T-cell (primary cell): ENCODE data around the gene RDH16. TPM values are rescaled to one million over a fixed set of nuclear protein-coding genes. Genes with fewer than 3 reads are reported as not detected.
"Not testable (repeated sequence)": the region's sequence is repeated elsewhere in the genome, so short reads cannot be mapped to it uniquely, and the experiment has no call there.

Experiments used
- ATAC-seq, 4 experiments: fragments of 200-7000 bp in 3 of 4; fragments of 150-1000 bp in 1 of 4; cut with Tn5 transposase; replicated peaks in 1 of 4; 1 replicate in 3 of 4; 2 replicates in 1 of 4; pipeline ENCODE4 v1.10.0; 2021; ENCODE audit warnings: moderate library complexity in 3 of 4, mild to moderate bottlenecking in 2 of 4, moderate number of reproducible peaks in 1 of 4
- CTCF ChIA-PET, 2 donors: fragments of 300-600 bp; sonication (Branson Sonifier 250); formaldehyde crosslinking; loops; one replicate each; lab custom pipeline; 2022; ENCODE audit warnings: antibody characterized with exemption in 2 of 2; lab: Charles Lee
- POLR2A ChIA-PET, 2 donors: fragments of 300-600 bp; sonication (Branson Sonifier 250); formaldehyde crosslinking; loops; one replicate each; lab custom pipeline; 2022; ENCODE audit warnings: antibody characterized with exemption in 2 of 2; lab: Charles Lee
- DNase-seq, 35 experiments: peaks; one replicate each; pipeline versions ENCODE4 v3.0.0 to v3.0.0-alpha.2; 2013 to 2023
- H3K27ac ChIP-seq: one replicate; pipeline ENCODE4 v1.5.1; 2013; ENCODE audit warnings: low read length
- H3K27me3 ChIP-seq, 2 experiments: replicated peaks in 1 of 2; 1 replicate in 1 of 2; 2 replicates in 1 of 2; pipeline versions ENCODE4 v1.6.1 to v1.7.0; 2013; ENCODE audit warnings: low read length in 1 of 2, mixed read lengths in 1 of 2; ENCODE audit not compliant: control insufficient read depth in 2 of 2, insufficient read depth in 2 of 2; ENCODE audit errors: extremely low read depth in 1 of 2
- H3K36me3 ChIP-seq, 2 donors: 1 replicate in 1 of 2; 2 replicates in 1 of 2; pipeline versions ENCODE4 v1.6.1 to v1.7.0; 2013; ENCODE audit warnings: low read length in 1 of 2; ENCODE audit not compliant: control insufficient read depth in 2 of 2, insufficient read depth in 1 of 2; ENCODE audit errors: extremely low read depth in 1 of 2
- H3K4me1 ChIP-seq, 2 experiments: 1 replicate in 1 of 2; 2 replicates in 1 of 2; pipeline versions ENCODE4 v1.6.1 to v1.7.0; 2013; ENCODE audit warnings: low read length in 2 of 2, mixed read lengths in 1 of 2; ENCODE audit not compliant: insufficient read depth in 2 of 2, control insufficient read depth in 1 of 2; ENCODE audit errors: extremely low read depth in 1 of 2
- H3K4me3 ChIP-seq, 2 donors: 1 replicate in 1 of 2; 2 replicates in 1 of 2; pipeline versions ENCODE4 v1.5.1 to v1.7.0; 2013; ENCODE audit warnings: mild to moderate bottlenecking in 2 of 2, low read length in 1 of 2, moderate library complexity in 1 of 2; ENCODE audit not compliant: control insufficient read depth in 1 of 2; ENCODE audit errors: extremely low read depth in 1 of 2
- H3K9me3 ChIP-seq: 2 replicates; pipeline ENCODE4 v1.7.0; 2013
- H3K27ac Mint-ChIP-seq, 2 donors: one replicate each; pipeline ENCODE4 v1.8.0; 2020 to 2021; ENCODE audit warnings: mild to moderate bottlenecking in 2 of 2, mixed read lengths in 2 of 2
- H3K27me3 Mint-ChIP-seq, 2 donors: one replicate each; pipeline ENCODE4 v1.8.0; 2021 to 2022; ENCODE audit warnings: mixed read lengths in 2 of 2
- H3K36me3 Mint-ChIP-seq: one replicate; pipeline ENCODE4 v1.8.0; 2021; ENCODE audit warnings: mixed read lengths
- H3K4me1 Mint-ChIP-seq, 3 donors: one replicate each; pipeline ENCODE4 v1.8.0; 2020 to 2022; ENCODE audit warnings: mixed read lengths in 3 of 3, mild to moderate bottlenecking in 1 of 3
- H3K4me3 Mint-ChIP-seq, 3 donors: one replicate each; pipeline ENCODE4 v1.8.0; 2020 to 2022; ENCODE audit warnings: mild to moderate bottlenecking in 3 of 3, mixed read lengths in 3 of 3, moderate library complexity in 3 of 3
- H3K9me3 Mint-ChIP-seq, 3 donors: one replicate each; pipeline ENCODE4 v1.8.0; 2020 to 2022; ENCODE audit warnings: mixed read lengths in 3 of 3
- WGBS: methylation state at CpG from one replicate; pipeline ENCODE4 v1.1.5; 2013; ENCODE audit warnings: missing lambda C conversion rate; ENCODE audit not compliant: insufficient coverage; 5-methylcytosine and 5-hydroxymethylcytosine counted together
- total RNA-seq, 35 experiments: library from RNA in 6 of 35; stranded (reverse) in 6 of 35; fragments of 120-200 nt in 1 of 35; gene quantifications; one replicate each; pipeline versions ENCODE4 v1.2.1 to v1.2.4 and lab custom pipeline; 2013 to 2026

RDH16 gene
- total RNA-seq, 5 donors from 2014 or later (not counting 1 experiment from before 2014, with no cell fraction given): 0.98 to 1.6 (median 1.1) TPM

- H3K9me3 Mint-ChIP-seq: peaks cover 4 to 16% (median 13%) of the 10 kb centered on the region in 3 donors
- H3K36me3 Mint-ChIP-seq: not testable (repeated sequence)
- WGBS: 39% methylated on average over 2 of the region's 2 CpGs
Measured at GRCh38 chr12:56909403-56909802, 48.0 kb downstream of the RDH16 start.

GRCh38 chr12:56908136-56908535 is 49.3 kb downstream of the RDH16 start:
- Histone ChIP-seq H3K27me3 (peaks cover 0 to 14% of the 10 kb centered on the region in 2 experiments), H3K36me3 (no peaks in the 10 kb centered on the region), H3K4me3 (no peak overlapping the region), H3K9me3 (no peaks in the 10 kb centered on the region), H3K4me1 (no peaks in the 10 kb centered on the region), H3K27ac (no peak overlapping the region)
- CTCF ChIA-PET: no interaction called here
- POLR2A ChIA-PET: no interaction called here
- no peaks in the 10 kb centered on the region for H3K4me1 Mint-ChIP-seq
- no peak overlapping the region for H3K27ac Mint-ChIP-seq
- 63% methylated on average over 4 of the region's 5 CpGs for WGBS
- peaks cover 15 to 21% of the 10 kb centered on the region in 2 donors for H3K27me3 Mint-ChIP-seq
- ATAC-seq (no peak), DNase-seq (no peak)
- peaks cover 10 to 22% (median 20%) of the 10 kb centered on the region in 3 donors for H3K9me3 Mint-ChIP-seq
- no peaks in the 10 kb centered on the region for H3K36me3 Mint-ChIP-seq
- no peak overlapping the region for H3K4me3 Mint-ChIP-seq

More at GRCh38 chr12:56909403-56909802, 48.0 kb downstream of the RDH16 start:
- DNase-seq, H3K36me3 ChIP-seq, H3K4me3 ChIP-seq, H3K4me1 ChIP-seq, H3K4me1 Mint-ChIP-seq, H3K27ac ChIP-seq, ATAC-seq, H3K27ac Mint-ChIP-seq, POLR2A ChIA-PET, CTCF ChIA-PET, H3K9me3 ChIP-seq, H3K4me3 Mint-ChIP-seq: not testable (repeated sequence)
- H3K27me3 ChIP-seq: peaks cover 0 to 14% of the 10 kb centered on the region in 2 experiments
- H3K27me3 Mint-ChIP-seq: peaks cover 19 to 21% of the 10 kb centered on the region in 2 donors

- DNase-seq: no peak
- Mint-ChIP-seq H3K4me3 (no peak overlapping the region), H3K36me3 (peaks cover 7% of the 10 kb centered on the region), H3K27me3 (peaks cover 2 to 12% of the 10 kb centered on the region in 2 donors), H3K9me3 (peaks cover 20 to 34% (median 24%) of the 10 kb centered on the region in 3 donors), H3K4me1 (no peaks in the 10 kb centered on the region), H3K27ac (no peak overlapping the region)
- Histone ChIP-seq H3K36me3 (no peaks in the 10 kb centered on the region), H3K4me1 (no peaks in the 10 kb centered on the region), H3K27ac (no peak overlapping the region), H3K27me3 (peaks cover 0 to 17% of the 10 kb centered on the region in 2 experiments), H3K9me3 (no peaks in the 10 kb centered on the region), H3K4me3 (no peak overlapping the region)
- no peak for ATAC-seq
- POLR2A ChIA-PET: no interaction called here
- CTCF ChIA-PET: interaction anchor here in 1 of 2 donors (0.6 kb wide), 1 partner anchor 54 kb away, joined by 3 read pairs; no protein-coding TSS in a partner anchor
- whole genome bisulfite sequencing: no CpG with 5 or more reads among the region's 1 CpG
Measured at GRCh38 chr12:56905852-56906251, 51.6 kb downstream of the RDH16 start.

- Mint-ChIP-seq H3K4me3 (no peak overlapping the region), H3K27me3 (peaks cover 0 to 9% of the 10 kb centered on the region in 2 donors), H3K9me3 (peaks cover 22 to 34% (median 27%) of the 10 kb centered on the region in 3 donors), H3K27ac (no peak overlapping the region), H3K36me3 (peaks cover 10% of the 10 kb centered on the region), H3K4me1 (no peaks in the 10 kb centered on the region)
- no CpG with 5 or more reads among the region's 1 CpG for whole genome bisulfite sequencing
- ChIA-PET POLR2A (no interaction called here), CTCF (no interaction called here)
- Histone ChIP-seq H3K36me3 (no peaks in the 10 kb centered on the region), H3K27me3 (peaks cover 0 to 10% of the 10 kb centered on the region in 2 experiments), H3K27ac (no peak overlapping the region), H3K4me3 (no peak overlapping the region), H3K4me1 (no peaks in the 10 kb centered on the region), H3K9me3 (no peaks in the 10 kb centered on the region)
- DNase-seq (no peak), ATAC-seq (no peak)
Measured at GRCh38 chr12:56903374-56903773, 54.0 kb downstream of the RDH16 start.

Other genes with a start within 250 kb of the RDH16 start
- gene NACA, start 232.3 kb downstream of the RDH16 start, total RNA-seq: 1,000 to 10,000 TPM; 1,098 to 1,258 (median 1,167) TPM
- 10 to 100 TPM; 17.3 to 25.2 (median 22.2) TPM for gene PRIM1, start 205.3 kb downstream of the RDH16 start, total RNA-seq
- 1 to 10 TPM in 3 of 5 donors, under 1 TPM in 2; 0.40 to 1.8 (median 1.1) TPM for gene HSD17B6, start 194.3 kb downstream of the RDH16 start, total RNA-seq
- gene SDR9C7, start 23.2 kb downstream of the RDH16 start, total RNA-seq: not detected
- 10 to 100 TPM in 3 of 5 donors, 1 to 10 TPM in 2; 7.9 to 11.2 (median 11.0) TPM for gene ZBTB39, start 48.9 kb upstream of the RDH16 start, total RNA-seq
- gene TAC3, start 58.9 kb upstream of the RDH16 start, total RNA-seq: under 1 TPM in 2 of 5 donors, not detected in 3; 0.55 to 0.63 TPM
- 1 to 10 TPM in 4 of 5 donors, under 1 TPM in 1; 0.54 to 2.2 (median 1.4) TPM for gene MYO1A, start 92.5 kb upstream of the RDH16 start, total RNA-seq
- 10 to 100 TPM; 10.7 to 26.1 (median 19.9) TPM for gene NEMP1, start 121.2 kb upstream of the RDH16 start, total RNA-seq
- 10 to 100 TPM in 3 of 5 donors, 1 to 10 TPM in 2; 4.2 to 21.6 (median 16.9) TPM for gene NAB2, start 131.5 kb upstream of the RDH16 start, total RNA-seq
- gene STAT6, start 153.8 kb upstream of the RDH16 start, total RNA-seq: 100 to 1,000 TPM; 227 to 348 (median 341) TPM
- gene LRP1, start 170.9 kb upstream of the RDH16 start, total RNA-seq: 1 to 10 TPM; 5.9 to 8.1 (median 7.7) TPM
- gene LRP1-AS, start 190.0 kb upstream of the RDH16 start, total RNA-seq: not detected